ENCODE results near the gene OR12D1.

OR12D1 gene

DNA sequence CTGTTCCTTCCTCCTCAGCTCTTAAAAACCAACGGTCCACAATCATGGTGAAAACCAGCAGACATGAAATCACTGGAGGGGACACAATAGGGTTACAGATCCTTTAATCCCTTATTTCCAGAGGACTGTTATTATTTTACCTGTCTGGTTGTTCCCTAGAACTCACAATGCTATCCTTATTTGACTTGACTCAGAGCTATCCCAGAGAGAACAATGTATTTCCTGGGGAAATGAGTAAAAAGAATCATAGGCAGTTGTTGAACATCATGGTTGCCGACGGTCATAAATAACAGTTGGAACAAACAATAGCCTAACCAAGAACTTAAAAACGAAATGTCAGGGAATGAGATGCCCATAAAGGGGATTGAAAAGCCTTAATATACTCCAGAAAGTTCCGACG, 51.5 kb downstream of the OR12D1 start:
- no peak for DNase-seq (ENCODE audit: low read depth in 1 of 2, low spot score in 1 of 2)
- Histone ChIP-seq H3K4me3 (replicated peaks; ENCODE audit: insufficient read depth, low read length) (no peak overlapping the region), H3K27me3 (ENCODE audit: insufficient read depth, poor library complexity, severe bottlenecking) (peaks cover 3% of the 10 kb centered on the region), H3K27ac (replicated peaks) (no peak overlapping the region)
- TF ChIP-seq SPI1 (IDR thresholded peaks at IDR 0.05; ENCODE audit: borderline replicate concordance, low read depth) (no peak), GABPA (IDR thresholded peaks at IDR 0.05; ENCODE audit: low read depth) (no peak), POLR2AphosphoS5 (IDR thresholded peaks at IDR 0.05; ENCODE audit: low read depth) (no peak)
- TF ChIP-seq, protein P1, sequence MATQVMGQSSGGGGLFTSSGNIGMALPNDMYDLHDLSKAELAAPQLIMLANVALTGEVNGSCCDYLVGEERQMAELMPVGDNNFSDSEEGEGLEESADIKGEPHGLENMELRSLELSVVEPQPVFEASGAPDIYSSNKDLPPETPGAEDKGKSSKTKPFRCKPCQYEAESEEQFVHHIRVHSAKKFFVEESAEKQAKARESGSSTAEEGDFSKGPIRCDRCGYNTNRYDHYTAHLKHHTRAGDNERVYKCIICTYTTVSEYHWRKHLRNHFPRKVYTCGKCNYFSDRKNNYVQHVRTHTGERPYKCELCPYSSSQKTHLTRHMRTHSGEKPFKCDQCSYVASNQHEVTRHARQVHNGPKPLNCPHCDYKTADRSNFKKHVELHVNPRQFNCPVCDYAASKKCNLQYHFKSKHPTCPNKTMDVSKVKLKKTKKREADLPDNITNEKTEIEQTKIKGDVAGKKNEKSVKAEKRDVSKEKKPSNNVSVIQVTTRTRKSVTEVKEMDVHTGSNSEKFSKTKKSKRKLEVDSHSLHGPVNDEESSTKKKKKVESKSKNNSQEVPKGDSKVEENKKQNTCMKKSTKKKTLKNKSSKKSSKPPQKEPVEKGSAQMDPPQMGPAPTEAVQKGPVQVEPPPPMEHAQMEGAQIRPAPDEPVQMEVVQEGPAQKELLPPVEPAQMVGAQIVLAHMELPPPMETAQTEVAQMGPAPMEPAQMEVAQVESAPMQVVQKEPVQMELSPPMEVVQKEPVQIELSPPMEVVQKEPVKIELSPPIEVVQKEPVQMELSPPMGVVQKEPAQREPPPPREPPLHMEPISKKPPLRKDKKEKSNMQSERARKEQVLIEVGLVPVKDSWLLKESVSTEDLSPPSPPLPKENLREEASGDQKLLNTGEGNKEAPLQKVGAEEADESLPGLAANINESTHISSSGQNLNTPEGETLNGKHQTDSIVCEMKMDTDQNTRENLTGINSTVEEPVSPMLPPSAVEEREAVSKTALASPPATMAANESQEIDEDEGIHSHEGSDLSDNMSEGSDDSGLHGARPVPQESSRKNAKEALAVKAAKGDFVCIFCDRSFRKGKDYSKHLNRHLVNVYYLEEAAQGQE (IDR thresholded peaks at IDR 0.05; ENCODE audit: insufficient replicate concordance, low read depth), result no peak
- TF ChIP-seq, protein P2, sequence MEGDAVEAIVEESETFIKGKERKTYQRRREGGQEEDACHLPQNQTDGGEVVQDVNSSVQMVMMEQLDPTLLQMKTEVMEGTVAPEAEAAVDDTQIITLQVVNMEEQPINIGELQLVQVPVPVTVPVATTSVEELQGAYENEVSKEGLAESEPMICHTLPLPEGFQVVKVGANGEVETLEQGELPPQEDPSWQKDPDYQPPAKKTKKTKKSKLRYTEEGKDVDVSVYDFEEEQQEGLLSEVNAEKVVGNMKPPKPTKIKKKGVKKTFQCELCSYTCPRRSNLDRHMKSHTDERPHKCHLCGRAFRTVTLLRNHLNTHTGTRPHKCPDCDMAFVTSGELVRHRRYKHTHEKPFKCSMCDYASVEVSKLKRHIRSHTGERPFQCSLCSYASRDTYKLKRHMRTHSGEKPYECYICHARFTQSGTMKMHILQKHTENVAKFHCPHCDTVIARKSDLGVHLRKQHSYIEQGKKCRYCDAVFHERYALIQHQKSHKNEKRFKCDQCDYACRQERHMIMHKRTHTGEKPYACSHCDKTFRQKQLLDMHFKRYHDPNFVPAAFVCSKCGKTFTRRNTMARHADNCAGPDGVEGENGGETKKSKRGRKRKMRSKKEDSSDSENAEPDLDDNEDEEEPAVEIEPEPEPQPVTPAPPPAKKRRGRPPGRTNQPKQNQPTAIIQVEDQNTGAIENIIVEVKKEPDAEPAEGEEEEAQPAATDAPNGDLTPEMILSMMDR (IDR thresholded peaks at IDR 0.05; ENCODE audit: insufficient read depth, low read length), result no peak

Data from HL-60 (cell line).